ENCODE results near the gene ZBED2.

DNA sequence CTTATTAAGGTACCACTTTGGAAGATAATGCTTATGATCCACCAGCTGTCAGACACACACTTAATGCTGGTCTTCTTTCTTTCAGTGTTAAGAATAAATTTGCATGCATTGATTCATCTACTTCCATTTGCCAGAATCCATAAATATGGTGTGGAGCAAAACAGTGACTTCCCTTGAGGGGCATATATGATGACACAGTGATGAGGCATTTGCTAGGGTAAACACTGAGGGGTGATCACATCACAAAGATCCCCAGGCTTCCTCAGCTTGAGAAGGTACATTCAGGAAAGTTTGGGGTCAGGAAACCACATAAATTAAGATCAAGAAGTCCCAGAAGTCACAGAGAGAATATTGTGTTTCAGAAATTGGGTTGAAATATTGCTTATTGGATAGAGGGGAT lies 9.9 kb upstream of the ZBED2 start:
- TF ChIP-seq SP1 (CRISPR knock-in tag; conservative IDR thresholded peaks at IDR 0.05) (no peak), CTCF (IDR thresholded peaks at IDR 0.05) (no peak), JUN (CRISPR knock-in tag; IDR thresholded peaks at IDR 0.05) (no peak), IRF1 (CRISPR knock-in tag; IDR thresholded peaks at IDR 0.05) (no peak), ZBTB43 (CRISPR knock-in tag; IDR thresholded peaks at IDR 0.05) (no peak), NR2C2 (CRISPR knock-in tag; IDR thresholded peaks at IDR 0.05) (no peak), NR1H2 (CRISPR knock-in tag; IDR thresholded peaks at IDR 0.05) (no peak), TP53 (CRISPR knock-in tag; IDR thresholded peaks at IDR 0.05) (no peak), CBFB (CRISPR knock-in tag; IDR thresholded peaks at IDR 0.05; ENCODE audit: low read depth) (no peak), OVOL2 (CRISPR knock-in tag; IDR thresholded peaks at IDR 0.05; ENCODE audit: borderline replicate concordance) (no peak), CREB1 (CRISPR knock-in tag; IDR thresholded peaks at IDR 0.05) (no peak), USF2 (CRISPR knock-in tag; IDR thresholded peaks at IDR 0.05) (no peak), ATF3 (CRISPR knock-in tag; conservative IDR thresholded peaks at IDR 0.05) (no peak)
- TF ChIP-seq, protein P1, sequence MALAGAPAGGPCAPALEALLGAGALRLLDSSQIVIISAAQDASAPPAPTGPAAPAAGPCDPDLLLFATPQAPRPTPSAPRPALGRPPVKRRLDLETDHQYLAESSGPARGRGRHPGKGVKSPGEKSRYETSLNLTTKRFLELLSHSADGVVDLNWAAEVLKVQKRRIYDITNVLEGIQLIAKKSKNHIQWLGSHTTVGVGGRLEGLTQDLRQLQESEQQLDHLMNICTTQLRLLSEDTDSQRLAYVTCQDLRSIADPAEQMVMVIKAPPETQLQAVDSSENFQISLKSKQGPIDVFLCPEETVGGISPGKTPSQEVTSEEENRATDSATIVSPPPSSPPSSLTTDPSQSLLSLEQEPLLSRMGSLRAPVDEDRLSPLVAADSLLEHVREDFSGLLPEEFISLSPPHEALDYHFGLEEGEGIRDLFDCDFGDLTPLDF (CRISPR knock-in tag; IDR thresholded peaks at IDR 0.05), result no peak

Measured in WTC11 (cell line).